GM18526 (cell line): Measurements from ENCODE around the gene HOXD9.

Source experiments
- POLR2A ChIP-seq: IDR thresholded peaks from 3 replicates; pipeline ENCODE4 v1.6.1; 2011; ENCODE audit not compliant: insufficient read length; ENCODE audit errors: extremely low read depth

HOXD9 gene

DNA sequence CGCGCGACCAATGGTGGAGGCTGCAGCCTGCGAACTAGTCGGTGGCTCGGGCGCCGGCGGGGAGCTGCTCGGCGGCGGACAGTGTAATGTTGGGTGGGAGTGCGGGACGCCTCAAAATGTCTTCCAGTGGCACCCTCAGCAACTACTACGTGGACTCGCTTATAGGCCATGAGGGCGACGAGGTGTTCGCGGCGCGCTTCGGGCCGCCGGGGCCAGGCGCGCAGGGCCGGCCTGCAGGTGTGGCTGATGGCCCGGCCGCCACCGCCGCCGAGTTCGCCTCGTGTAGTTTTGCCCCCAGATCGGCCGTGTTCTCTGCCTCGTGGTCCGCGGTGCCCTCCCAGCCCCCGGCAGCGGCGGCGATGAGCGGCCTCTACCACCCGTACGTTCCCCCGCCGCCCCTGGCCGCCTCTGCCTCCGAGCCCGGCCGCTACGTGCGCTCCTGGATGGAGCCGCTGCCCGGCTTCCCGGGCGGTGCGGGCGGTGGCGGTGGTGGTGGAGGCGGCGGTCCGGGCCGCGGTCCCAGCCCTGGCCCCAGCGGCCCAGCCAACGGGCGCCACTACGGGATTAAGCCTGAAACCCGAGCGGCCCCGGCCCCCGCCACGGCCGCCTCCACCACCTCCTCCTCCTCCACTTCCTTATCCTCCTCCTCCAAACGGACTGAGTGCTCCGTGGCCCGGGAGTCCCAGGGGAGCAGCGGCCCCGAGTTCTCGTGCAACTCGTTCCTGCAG is at the start of gene HOXD9:
HOXD9 (plus strand) TSS at position 37 of the 728 bp plus-strand sequence; CDS start at position 87, 50 bp downstream.
- no peak for TF ChIP-seq POLR2A

DNA sequence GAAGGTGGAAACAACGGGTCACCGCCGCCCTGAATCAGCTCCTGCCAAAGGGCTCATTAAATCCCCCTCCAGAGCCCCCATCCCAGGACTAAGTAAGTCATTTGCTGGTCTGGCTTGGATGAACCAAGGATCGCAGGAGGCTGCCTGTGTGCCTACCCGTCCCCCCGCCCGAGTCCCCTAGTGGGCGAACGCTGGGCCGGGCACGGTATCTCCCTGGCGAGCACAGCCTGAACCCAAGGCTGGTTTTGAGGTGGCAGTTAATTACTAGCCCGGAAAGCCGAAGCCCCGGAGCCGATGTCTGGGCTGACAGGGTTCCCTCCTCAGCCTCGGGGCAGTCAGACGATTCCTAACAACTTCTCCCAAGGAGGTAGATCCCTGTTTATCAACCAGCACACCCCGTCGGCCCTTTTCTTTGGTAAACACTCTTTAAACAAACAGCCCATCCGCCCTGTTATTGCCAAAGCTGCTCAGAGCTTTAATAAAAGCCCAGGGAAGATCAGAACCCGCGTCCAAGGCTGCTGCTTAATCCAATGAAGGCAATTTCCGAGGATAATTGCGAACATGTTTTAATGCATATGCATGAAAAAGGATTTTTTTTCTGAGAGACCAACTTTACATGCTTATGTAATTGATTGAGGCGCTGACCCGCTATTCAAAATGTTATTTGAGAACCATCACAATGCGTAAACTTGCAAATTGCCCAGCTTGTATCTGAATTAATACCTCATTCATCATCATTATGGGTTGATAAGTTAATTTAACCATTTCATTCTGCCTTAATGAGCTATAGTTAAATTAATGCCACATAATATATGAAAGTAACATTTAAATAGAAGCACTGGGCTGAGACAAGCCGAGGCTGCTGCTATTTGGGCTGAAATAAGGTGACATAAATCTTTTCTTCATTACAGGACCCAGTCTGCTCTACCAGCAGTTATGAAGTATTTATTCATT is 49.3 kb upstream of the HOXD9 start:
- no peak for TF ChIP-seq POLR2A

DNA sequence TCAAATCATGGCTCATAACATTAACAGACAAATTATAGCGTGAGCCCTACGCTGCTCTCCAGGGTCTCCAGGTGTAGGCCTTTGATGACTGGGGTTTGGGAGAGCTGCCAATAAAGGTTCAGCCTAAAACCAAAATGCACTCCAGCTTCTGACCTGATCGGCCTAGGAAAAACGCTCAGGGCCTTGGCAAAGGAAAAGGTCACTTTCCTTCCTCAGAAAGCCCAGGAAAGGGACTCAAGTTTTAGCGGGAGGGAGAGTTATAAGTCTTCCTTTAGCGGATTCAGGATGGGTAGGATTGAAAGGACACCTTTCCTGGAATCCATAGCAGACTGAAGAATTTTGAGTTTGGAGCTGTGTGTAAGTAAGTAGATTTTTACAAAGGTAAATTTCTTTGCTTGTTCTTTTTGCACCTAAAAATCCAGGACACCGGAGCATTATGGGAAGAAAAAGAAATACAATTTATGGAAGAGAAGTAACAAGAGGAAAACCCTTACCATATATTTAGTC is 47.5 kb upstream of the HOXD9 start:
- TF ChIP-seq POLR2A: no peak

DNA sequence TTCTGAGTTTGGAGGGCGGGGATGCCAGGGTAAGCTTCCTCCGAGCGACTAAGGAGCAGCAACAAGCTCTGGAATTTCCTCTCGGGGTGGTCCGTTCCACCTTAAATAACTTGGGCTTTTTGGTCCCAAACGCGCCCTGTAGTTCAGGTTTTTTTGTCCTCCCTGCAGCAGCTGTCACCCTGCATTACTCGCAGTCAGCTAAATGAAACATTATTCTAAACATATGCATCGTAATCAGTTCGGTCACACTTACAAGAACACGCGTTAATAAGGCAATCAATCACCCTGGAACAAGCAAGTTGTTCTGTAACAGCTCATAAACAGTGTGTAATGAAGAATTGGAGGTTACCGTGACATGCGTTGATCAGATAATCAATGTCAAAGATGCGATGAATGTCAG is 47.0 kb upstream of the HOXD9 start:
- TF ChIP-seq POLR2A: no peak

DNA sequence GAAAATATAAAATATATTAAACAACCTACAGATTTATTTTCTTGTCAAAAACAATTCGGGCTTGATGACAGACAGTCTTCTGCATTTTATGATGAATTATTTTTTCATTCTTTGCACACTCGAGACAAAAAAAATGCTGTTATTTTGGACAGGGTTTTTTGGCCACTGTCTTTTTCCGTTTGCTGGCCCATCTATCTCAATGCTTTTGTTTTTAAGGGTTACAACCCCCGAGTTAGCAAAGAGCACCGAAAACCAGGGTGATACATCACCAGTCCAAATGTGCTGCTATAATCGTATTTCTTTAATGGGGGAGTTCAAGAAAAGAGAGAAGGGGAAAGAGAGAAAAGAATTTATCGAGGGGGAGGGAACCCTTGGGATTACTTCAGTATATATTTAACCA is 46.5 kb upstream of the HOXD9 start:
- TF ChIP-seq POLR2A: no peak

DNA sequence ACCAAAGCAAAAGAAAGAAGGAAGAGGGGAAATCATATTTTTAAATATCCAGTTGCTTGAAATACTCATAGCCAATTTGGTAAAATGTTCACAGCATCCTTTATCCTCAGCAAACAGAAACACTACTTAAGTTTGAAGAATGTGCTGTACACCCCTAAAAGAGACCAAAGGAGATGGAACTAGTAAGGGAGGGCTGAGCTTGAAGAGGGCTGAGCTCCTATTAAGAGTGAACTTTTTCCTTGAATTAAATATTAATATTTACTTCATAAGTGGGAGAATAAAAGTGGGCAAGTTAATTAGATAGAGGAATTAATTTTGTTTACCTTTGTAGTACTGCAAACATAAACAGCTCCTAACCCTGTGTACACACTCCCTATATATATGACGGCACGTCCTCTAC is 45.7 kb upstream of the HOXD9 start:
- no peak for TF ChIP-seq POLR2A

DNA sequence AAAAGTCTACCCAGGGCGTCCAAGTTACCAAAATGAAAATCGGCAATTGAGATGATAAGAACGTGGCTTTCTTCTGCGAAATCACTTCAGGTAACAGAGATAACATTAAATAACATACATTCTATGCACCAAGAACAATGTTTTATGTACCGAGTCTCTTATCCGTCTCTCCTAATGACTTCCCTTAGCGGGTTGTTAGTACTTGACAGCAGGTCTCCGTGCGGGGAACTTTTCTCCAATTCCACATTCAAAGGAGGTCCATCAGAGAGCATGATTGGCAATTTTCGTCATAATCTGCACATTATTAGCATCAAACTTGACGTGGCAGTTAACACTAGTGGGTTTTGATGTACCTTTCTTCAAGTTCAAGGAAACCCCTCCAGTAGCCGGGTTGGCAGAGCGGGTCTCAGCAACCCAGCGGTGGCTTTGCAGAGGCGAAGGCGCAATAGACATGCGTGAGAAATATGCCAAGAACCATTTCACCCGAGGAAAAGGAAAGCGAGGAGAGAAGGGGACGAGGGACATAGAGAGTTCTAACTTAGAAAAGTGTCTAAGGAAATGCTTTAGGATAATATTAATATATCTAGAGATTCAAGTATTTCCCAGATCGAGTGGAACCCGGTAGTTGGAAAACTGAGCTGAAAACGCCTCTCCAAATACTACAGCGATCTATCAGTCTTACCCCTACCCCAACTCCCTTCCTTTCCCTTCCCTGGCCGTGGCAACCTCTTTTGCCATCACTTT is 43.8 kb upstream of the HOXD9 start:
- TF ChIP-seq POLR2A: no peak

DNA sequence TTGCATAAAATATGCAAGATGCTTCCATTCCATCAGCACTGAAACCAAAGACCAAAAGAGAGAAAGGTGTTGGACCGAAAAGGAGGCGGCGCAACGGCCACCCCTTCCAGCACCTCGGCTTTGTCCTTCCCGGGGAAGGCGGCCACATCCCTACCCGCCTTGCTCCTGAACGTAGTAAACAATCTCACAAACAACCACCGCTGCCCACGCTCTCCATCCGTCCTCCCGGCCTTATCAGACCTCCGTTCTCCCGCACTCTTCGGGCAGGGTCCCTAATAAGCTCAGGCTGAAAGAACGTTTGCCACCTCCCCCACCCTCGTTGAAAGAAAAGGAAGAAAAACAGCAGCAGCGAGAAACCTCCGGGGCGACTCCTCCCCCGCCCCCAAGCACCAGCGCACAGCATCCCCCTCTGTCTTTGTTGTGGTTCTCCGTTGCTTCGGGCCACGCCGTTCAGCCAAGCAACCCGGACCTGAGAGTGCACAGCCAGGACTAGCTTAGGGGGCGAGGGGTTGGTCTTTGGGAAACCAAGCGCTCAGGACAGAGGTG is 43.2 kb upstream of the HOXD9 start:
- no peak for TF ChIP-seq POLR2A

DNA sequence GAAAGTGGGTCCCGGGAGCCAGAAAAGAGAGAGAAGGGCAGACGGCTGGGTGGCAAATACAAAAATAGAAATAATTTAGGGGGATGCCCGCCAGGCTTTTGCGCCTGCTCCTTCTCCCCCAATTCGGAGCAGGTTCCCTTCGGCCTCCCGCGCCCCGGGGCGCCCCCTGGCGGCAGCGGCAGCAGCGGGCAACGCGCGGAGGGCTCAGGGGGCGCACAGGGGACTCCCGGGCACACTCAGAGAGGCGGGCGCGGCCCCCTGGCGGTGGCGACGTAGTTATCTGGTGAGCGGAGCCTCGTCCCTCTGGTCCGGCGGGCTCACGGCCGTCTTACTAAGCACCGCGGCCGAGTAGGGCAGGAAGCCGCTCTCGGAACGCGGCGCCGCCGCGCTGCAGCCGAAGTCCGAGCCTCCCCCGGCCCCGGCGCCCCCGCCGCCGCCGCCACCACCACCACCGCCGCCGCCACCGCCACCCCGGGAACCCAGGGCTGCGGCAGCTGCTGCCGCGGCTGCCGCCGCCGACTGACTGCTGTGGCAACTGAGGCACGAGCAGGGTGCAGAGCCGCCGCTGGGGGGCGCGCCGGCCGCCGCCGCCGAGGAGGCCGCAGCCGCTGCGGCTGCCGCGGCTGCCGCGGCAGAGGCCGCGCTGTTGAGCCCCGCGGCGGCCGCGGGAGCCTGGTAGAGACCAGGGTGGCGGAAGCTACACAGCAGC is 42.5 kb upstream of the HOXD9 start:
- TF ChIP-seq POLR2A: no peak

DNA sequence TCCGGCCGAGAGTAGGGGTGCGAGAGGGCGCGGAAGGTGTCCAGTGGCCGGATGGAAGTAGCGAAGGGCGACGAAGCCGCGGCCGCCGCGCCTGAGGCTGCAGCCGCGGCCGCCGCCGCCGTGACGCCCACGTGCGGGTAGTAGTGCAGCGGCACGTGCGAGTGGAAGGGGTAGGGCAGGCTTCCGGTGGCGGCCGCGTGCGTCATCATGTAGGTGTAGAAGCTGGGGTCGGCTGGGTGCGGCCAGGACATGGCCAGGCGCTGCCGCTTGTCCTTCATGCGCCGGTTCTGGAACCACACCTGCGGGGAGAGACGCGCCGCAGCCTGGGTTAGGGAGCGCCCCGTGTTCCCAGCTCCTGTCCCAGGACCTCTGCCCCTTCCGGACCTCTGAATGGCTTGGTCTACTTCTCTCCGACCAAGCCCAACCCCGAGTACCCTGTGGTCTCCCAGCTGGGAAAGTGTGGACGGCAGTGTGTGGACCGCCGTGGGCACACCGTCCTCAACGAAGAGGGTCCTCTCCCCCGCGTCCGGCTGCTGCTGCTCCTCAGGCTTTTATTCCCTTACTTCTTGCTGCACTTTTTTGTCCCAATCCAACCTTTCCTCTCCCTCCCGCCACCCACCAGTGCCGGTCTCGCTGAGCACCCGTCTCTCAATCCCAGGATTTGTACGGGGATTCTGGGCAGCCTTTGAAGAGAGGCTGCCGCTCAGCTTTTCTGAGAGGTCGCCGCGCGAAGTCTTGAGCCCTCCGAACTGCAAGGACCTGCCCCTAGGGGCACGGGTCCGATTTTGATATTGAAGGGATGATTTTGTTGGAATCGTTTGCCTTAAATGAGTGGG is 41.8 kb upstream of the HOXD9 start:
- no peak for TF ChIP-seq POLR2A

DNA sequence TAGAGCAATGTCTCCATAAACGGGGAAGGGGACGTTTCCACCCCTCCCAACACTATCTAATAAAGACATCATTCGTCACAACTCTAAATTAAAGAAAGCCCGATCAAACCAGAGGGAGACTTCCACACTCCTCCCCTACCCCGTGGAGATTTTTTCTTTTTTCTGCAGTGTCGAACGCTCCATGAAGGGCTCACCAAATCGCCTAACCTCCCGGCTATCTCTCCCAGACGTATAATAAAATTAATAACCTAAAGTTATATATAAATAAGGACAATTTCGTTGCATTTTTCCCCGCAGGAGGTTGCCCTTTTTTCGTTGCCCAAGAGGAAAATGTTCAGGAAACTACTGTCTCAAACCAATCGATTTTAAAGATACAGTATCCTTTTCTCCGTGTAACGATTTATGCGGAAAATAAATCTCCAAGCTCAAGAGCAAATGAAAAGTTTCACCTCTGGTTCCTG is 41.1 kb upstream of the HOXD9 start:
- TF ChIP-seq POLR2A: no peak

DNA sequence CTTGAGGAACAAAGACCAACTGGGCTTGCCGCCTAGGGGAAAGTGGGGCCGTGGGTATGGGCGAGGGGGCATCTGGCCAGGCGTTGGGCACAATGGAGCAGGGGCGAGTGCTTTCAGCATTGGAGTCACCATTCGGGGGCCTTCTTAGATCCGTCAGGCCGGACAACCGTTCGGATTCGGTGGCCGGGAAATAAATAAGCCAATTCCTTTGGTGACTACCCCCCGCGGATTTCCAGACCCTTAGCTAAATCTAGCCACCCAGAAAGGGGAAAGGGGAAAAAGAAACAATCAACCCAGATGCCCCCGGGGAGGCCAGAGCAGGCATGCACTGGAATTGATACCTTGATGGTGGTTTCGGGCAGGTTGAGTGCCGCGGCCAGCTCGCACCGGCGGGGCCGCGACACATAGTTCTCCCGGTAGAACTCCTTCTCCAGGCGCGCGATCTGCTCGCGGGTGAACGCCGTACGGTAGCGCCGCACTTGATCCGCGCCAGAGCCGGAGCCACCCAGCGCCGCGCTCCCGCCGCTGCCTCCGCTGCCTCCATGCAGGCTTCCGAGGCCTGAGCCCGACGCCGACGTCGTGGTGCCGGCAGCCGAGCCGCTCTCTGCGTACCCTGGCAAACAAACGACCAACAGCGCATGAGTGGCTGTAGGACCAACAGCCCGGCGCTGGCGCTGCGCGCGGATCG is 40.5 kb upstream of the HOXD9 start:
- TF ChIP-seq POLR2A: no peak

DNA sequence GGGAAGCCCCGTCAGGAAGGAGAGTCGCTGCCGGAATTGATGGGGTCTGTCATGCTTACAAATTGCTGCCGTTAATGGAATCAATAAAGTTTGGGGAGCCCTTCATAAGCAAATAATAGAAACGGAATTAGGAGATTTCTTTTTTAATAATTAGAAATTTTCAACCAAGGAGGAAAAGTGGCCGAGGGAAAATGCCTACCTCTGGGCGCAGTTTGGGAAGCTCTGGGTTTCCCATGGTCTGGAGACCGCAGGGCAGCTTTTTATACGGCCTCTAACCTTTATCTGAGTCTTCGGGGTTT is 40.0 kb upstream of the HOXD9 start:
- TF ChIP-seq POLR2A: no peak
